ENCODE measurements around the gene PPARD.

GRCh38 chr6:35392773-35393672 lies 50.7 kb downstream of the PPARD start:
- TF ChIP-seq FOXA1 (IDR thresholded peaks at IDR 0.05) (no peak), FOXA1 (CRISPR knock-in tag; IDR thresholded peaks at IDR 0.05) (no peak), HMG20A (CRISPR knock-in tag; IDR thresholded peaks at IDR 0.05; ENCODE audit: borderline replicate concordance) (no peak), SMAD9 (CRISPR knock-in tag; IDR thresholded peaks at IDR 0.05) (no peak), RNF2 (conservative IDR thresholded peaks at IDR 0.05; ENCODE audit: low read depth) (no peak), HHEX (CRISPR knock-in tag; IDR thresholded peaks at IDR 0.05) (no peak), FOXK2 (IDR thresholded peaks at IDR 0.05) (no peak), JUN (CRISPR knock-in tag; IDR thresholded peaks at IDR 0.05) (no peak)
- TF ChIP-seq, protein P1, sequence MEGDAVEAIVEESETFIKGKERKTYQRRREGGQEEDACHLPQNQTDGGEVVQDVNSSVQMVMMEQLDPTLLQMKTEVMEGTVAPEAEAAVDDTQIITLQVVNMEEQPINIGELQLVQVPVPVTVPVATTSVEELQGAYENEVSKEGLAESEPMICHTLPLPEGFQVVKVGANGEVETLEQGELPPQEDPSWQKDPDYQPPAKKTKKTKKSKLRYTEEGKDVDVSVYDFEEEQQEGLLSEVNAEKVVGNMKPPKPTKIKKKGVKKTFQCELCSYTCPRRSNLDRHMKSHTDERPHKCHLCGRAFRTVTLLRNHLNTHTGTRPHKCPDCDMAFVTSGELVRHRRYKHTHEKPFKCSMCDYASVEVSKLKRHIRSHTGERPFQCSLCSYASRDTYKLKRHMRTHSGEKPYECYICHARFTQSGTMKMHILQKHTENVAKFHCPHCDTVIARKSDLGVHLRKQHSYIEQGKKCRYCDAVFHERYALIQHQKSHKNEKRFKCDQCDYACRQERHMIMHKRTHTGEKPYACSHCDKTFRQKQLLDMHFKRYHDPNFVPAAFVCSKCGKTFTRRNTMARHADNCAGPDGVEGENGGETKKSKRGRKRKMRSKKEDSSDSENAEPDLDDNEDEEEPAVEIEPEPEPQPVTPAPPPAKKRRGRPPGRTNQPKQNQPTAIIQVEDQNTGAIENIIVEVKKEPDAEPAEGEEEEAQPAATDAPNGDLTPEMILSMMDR (CRISPR knock-in tag; IDR thresholded peaks at IDR 0.05), result no peak

Measured in HepG2 (cell line).